HL-60/S4 treated with retinoic acid at 250 ng/mL for 4 days and 3 days (cell line): Measurements from ENCODE around the gene SNAI1.
"Not testable (repeated sequence)": the region's sequence is repeated elsewhere in the genome, so short reads cannot be mapped to it uniquely, and the experiment has no call there.

Source experiments
- in situ Hi-C: fragments of 300-500 bp; cut with MboI; formaldehyde crosslinking; loops from 2 replicates; pipeline ENCODE4 v1.7.0; 2022; ENCODE audit warnings: low sequenced_read_pairs

The SNAI1 gene

DNA sequence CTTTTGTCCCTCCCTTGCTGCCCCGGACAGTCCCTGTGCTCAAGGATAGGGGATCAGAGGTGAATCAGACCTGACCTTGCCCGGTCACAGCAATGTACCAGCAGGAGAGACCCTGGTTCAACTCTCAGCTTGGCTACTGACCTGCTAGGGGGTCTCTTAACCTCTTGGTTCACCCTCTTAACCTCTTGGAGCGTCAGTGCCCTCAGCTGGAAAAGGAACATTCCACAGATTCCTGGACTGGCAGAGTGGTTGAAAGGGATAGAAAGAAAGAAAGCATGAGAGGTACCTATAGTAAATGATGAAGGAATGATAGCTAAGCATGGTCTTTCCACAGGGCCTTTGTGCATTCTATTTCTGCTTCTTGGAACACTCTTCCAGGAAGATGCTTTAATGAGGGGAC lies 25.2 kb downstream of the SNAI1 start:
- in situ Hi-C loops: no loop called here

- in situ Hi-C loops: no loop called here
Measured at GRCh38 chr20:50009521-50010454, 27.0 kb downstream of the SNAI1 start.

GRCh38 chr20:50011597-50011996 lies 28.8 kb downstream of the SNAI1 start:
- in situ Hi-C loops: not testable (repeated sequence)

- in situ Hi-C loops: no loop called here
Measured at GRCh38 chr20:50012282-50013263, 29.8 kb downstream of the SNAI1 start.

DNA sequence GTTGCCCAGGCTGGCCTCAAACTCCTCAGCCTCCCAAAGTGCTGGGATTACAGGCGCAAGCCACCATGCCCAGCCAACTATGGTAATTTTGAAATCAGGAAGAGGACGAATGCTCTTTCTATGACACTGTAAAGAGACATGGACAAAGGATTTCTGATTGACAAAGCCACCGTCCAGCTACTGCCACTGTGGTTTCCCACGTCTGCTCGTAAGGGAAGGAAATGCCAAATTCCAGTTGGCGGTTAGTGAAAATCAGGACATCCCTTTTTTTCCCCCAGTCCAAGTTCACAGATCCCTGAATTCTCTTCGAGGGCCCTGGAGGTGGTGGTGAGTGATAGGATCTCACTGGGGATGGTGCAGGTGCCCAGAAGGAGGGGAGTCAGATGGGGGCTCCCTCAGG lies 31.2 kb downstream of the SNAI1 start:
- in situ Hi-C loops: no loop called here

- in situ Hi-C loops: no loop called here
Measured at GRCh38 chr20:50014570-50015562, 32.1 kb downstream of the SNAI1 start.

GRCh38 chr20:50015636-50015992 lies 32.8 kb downstream of the SNAI1 start:
- in situ Hi-C loops: no loop called here

DNA sequence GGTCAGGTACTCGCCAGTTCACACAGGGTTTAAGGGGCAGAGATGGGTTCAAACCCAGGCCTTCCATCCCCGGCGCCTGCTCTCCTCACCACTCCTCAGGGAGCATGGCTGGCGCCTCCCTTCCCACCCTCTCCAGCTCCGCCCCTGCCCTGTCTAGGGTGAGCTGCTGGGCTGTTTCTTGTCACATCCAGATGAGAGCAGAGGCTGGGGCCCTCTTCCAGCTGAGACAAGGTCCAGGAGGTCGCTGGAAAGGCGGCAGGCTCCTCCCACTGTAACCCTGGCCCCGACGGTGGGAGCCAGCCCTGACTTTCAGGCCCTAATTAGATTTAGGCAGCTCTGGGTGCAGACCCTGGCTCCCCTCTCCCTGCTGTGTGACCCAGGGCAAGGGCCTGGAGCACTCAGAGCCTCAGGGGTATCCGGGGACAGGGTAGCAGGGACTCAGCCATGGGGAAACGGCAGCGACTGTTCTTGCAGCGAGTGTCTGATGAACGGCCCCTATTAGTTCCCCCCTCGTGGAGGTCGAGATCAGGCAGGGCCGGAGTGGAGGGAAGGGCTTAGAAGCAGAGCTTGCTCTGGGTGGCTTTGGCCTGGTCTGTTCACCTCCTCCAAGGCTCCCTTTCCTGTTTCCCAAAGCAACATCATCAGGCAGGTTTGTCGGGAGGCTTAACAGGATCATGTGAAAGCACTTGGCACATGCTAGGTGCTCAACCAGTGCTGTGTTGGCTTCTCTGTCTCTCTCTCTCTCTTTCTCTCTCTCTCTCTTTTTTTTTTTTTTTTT lies 33.4 kb downstream of the SNAI1 start:
- in situ Hi-C loops: no loop called here

DNA sequence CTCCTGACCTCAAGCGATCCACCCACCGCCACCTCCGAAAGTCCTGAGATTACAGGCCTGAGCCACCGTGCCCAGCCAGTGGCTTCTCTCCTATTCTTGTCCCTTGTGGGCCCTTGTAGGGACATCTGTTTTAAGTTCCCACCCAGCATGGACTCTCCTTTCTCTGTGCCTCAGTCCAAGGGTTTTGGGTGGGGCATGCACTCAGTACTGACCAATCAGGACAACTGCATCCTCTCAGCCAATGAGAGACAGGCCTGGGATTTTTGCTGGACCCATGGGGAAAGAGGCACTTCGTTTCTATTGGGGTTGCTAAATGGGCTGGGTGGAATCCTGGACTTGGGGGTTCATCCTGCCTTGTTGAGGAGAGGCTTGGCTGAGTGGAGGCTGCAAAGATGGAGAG lies 34.4 kb downstream of the SNAI1 start:
- in situ Hi-C loops: no loop called here

- in situ Hi-C loops: no loop called here
Measured at GRCh38 chr20:50017576-50018248, 34.9 kb downstream of the SNAI1 start.

GRCh38 chr20:50019466-50020256 lies 36.9 kb downstream of the SNAI1 start:
- in situ Hi-C loops: no loop called here

- in situ Hi-C loops: no loop called here
Measured at GRCh38 chr20:50020288-50020687, 37.5 kb downstream of the SNAI1 start.

DNA sequence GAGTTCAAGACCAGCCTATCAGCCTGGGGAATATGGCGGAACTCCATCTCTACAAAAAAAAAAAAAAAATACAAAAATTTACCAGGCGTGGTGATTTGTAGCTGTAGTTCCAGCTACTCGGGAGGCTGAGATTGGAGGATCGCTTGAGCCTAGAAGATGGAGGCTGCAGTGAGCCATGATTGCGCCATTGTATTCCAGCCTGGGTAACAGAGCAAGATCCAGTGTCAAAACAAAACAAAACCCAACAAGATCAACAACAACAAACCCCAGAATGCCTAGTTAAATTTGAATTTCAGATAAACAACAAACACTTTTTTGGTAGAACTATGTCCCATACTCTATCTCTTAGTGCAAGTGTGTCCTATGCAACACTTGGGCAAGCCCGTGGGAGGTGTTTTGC lies 39.9 kb downstream of the SNAI1 start:
- in situ Hi-C loops: no loop called here

- in situ Hi-C loops: no loop called here
Measured at GRCh38 chr20:50023116-50023805, 40.5 kb downstream of the SNAI1 start.

DNA sequence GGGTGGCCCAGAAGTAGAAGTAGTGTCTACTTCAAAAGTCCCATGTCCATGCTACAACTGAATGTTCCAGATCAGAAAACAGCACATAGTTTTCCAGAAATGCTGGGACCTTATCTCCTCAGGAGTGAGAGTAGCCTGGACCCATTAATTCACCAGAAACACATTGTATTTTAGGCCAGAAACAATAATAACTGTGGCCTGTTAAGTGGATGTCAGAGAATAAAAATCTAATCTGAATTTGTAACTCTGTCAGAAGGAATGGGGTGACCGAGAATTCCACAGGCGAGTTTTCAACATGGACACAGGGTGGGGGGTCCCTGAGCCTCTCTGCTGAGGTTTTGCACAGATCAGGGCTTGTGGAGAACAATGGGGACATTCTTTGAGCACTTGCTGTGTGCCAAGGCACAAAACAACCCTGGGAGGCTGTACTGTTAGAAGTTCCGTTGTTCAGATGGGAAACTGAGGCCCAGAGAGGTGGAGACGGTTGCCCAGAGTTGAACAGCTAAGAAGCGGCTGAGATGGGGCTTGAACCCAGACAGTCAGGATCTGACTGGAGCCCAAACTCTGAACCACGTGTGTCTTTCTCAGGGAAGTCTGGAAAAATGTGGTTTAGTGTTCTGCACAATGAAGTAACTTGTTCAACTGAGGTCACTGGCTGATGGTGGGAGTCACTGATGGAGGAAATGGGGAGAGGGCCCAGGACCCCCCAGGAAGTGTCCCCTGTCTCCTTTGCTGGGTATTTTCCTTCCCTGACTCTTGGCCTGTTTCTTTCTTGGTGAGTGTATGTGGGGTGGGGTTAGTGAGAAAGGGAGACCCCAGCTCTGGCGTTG lies 44.2 kb downstream of the SNAI1 start:
- in situ Hi-C loops: no loop called here

DNA sequence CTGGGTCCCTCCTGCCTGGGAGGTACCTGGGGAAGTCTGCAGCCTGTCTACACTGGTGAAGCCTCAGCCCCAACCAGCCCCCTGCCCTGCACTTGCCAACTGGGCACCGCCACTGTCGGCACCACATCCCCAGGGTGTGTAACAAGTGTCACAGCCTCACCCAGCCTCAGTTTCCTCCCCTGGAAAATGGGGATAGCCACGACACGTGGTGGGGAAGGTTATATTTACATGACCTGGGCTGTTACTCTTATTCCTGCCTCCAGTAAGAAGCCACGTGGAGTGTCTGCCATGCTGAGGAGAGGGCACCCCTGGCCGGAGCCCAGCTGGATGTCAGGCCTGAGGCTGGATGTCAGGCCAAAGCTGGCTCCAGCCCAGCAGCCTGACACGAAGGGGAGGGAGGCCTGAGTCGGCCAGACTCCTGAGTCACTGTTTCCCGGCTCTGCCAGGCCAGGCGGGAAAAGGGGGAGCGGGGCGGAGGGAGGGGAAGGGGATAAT lies 44.9 kb downstream of the SNAI1 start:
- in situ Hi-C loops: no loop called here
